Gastroesophageal sphincter (tissue), 3 donors: Measurements from ENCODE around the gene TRABD2B.

Source experiments
- CTCF ChIP-seq, 4 experiments: fragments of 200-600 bp in 2 of 4; fragments of 450-650 bp in 2 of 4; sonication (generic) in 1 of 4; IDR thresholded peaks; one replicate each; pipeline ENCODE4 v1.5.1; 2017 to 2019; ENCODE audit warnings: antibody characterized with exemption in 4 of 4, mild to moderate bottlenecking in 2 of 4, moderate library complexity in 2 of 4
- EP300 ChIP-seq: sonication (generic); formaldehyde crosslinking; IDR thresholded peaks from one replicate; pipeline ENCODE4 v1.6.1; 2017; ENCODE audit warnings: antibody characterized with exemption, mild to moderate bottlenecking
- POLR2A ChIP-seq, 2 donors: fragments of 450-650 bp; IDR thresholded peaks; one replicate each; pipeline ENCODE4 v1.6.1; 2017; ENCODE audit warnings: antibody characterized with exemption in 2 of 2, mild to moderate bottlenecking in 2 of 2, moderate library complexity in 1 of 2
- POLR2AphosphoS5 ChIP-seq: sonication (generic); formaldehyde crosslinking; IDR thresholded peaks from one replicate; pipeline ENCODE4 v1.6.1; 2017; ENCODE audit warnings: antibody characterized with exemption

DNA sequence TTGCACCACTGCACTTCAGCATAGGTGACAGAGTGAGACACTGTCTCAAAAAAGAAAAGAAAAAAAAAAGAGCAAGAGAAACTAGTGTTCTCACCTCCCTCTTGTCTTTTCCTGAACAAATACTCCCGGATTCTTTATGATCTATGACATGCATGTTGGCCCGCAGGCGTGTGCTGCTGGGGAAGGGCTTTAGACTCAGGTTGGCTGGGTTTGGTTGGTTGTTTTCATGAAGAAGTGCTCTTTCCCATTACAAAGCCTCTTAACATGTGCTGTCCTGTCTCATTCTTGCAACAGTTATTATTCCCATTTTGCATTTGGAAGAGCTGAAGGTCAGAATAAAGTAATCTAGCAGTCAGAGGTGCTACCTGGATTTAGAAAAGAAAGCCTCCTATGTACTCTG, 79.5 kb downstream of the TRABD2B start:
- no peak for TF ChIP-seq CTCF (IDR thresholded peaks at IDR 0.05)
- no peak for TF ChIP-seq POLR2AphosphoS5
- TF ChIP-seq EP300: no peak
- no peak for TF ChIP-seq POLR2A (IDR thresholded peaks at IDR 0.05)
